Kidney (tissue), 14 donors: ENCODE results near the gene OR10K1. TPM values are rescaled to one million over a fixed set of nuclear protein-coding genes. Genes with fewer than 3 reads are reported as not detected.

Experiments used
- DNase-seq, 5 donors: peaks; one replicate each; pipeline ENCODE4 v3.0.0-alpha.2; 2013 to 2020
- FAIRE-seq: peaks from 2 replicates; lab custom pipeline; 2012; peaks lifted over from hg19 to GRCh38; lab: Jason Lieb, UNC
- H3K27ac ChIP-seq, 2 donors: one replicate each; pipeline ENCODE4 v1.7.0; 2013; ENCODE audit warnings: low read depth in 2 of 2, low read length in 2 of 2, inconsistent platforms in 1 of 2
- H3K27me3 ChIP-seq: one replicate; pipeline ENCODE4 v1.7.1; 2013; ENCODE audit warnings: low read length, inconsistent platforms; ENCODE audit not compliant: control insufficient read depth, insufficient read depth
- H3K36me3 ChIP-seq, 3 donors: one replicate each; pipeline versions ENCODE4 v1.7.0 to v1.7.1; 2013; ENCODE audit warnings: low read length in 3 of 3, control low read depth in 1 of 3, inconsistent platforms in 1 of 3; ENCODE audit not compliant: insufficient read depth in 3 of 3, control insufficient read depth in 2 of 3
- H3K4me1 ChIP-seq, 3 donors: one replicate each; pipeline versions ENCODE4 v1.7.0 to v1.7.1; 2013; ENCODE audit warnings: low read length in 3 of 3, inconsistent platforms in 1 of 3, low read depth in 1 of 3; ENCODE audit not compliant: control insufficient read depth in 2 of 3, insufficient read depth in 2 of 3
- H3K4me3 ChIP-seq, 3 donors: one replicate each; pipeline versions ENCODE4 v1.7.0 to v1.8.1; 2013; ENCODE audit warnings: low read length in 3 of 3, control low read depth in 1 of 3, inconsistent platforms in 1 of 3
- H3K9ac ChIP-seq, 3 donors: one replicate each; pipeline versions ENCODE4 v1.7.0 to v1.7.1; 2013; ENCODE audit warnings: low read length in 3 of 3, control low read depth in 1 of 3, inconsistent platforms in 1 of 3
- H3K9me3 ChIP-seq, 3 donors: one replicate each; pipeline versions ENCODE4 v1.7.0 to v1.7.1; 2013; ENCODE audit warnings: low read length in 3 of 3, control low read depth in 1 of 3, inconsistent platforms in 1 of 3; ENCODE audit not compliant: control insufficient read depth in 2 of 3, insufficient read depth in 1 of 3
- CTCF ChIP-seq: IDR thresholded peaks from 3 replicates; pipeline ENCODE4 v1.5.1; 2012; ENCODE audit warnings: mild to moderate bottlenecking, moderate library complexity, borderline replicate concordance; ENCODE audit not compliant: insufficient read depth; ENCODE audit errors: extremely low read depth
- intact Hi-C: fragments of 100-400 bp; cut with DNase I; formaldehyde crosslinking; loops from one replicate; pipeline ENCODE4 v1.11.1; 2022
- polyA plus RNA-seq: library from polyadenylated mRNA; stranded (reverse); fragments of 350-450 nt; fragmentation: Illumina TruSeq; extraction: RNeasy Lipid Tissue Mini Kit (QIAGEN cat#74804); gene quantifications from one replicate; pipeline ENCODE4 v1.2.3, GENCODE V29; 2014; ENCODE audit warnings: low read depth, low replicate concordance; ENCODE audit not compliant: insufficient read depth
- total RNA-seq: library from RNA; stranded (reverse); fragmentation: NEBNext Ultra II Directional; extraction: Animal tissue kit (Norgen Biotek cat#: 25700); gene quantifications from one replicate; pipeline ENCODE4 v1.2.1, GENCODE V29; 2021
- donor health status: control.
- donor health status: control.
- donor health status: control.
- donor health status: control.
- donor health status: control.
- donor health status: DM: yes; HTN: yes; CAD: no.
- donor health status: Normal renal cell carcinoma (clear cell type).

The OR10K1 gene
- total and polyA plus RNA-seq, 2 donors from 2014 or later, result not detected

- no peak for TF ChIP-seq CTCF
- H3K27ac ChIP-seq, result no peak overlapping the region
- H3K9me3 ChIP-seq, result no peaks in the 10 kb centered on the region
- no peak overlapping the region for H3K9ac ChIP-seq
- DNase-seq, result peak in 2 of 5 donors; percentile 3 to 20
- no peak overlapping the region for H3K4me3 ChIP-seq
- H3K36me3 ChIP-seq, result no peaks in the 10 kb centered on the region
- no peaks in the 10 kb centered on the region for H3K27me3 ChIP-seq
- intact Hi-C loops, result no loop called here
- no peak for FAIRE-seq
- H3K4me1 ChIP-seq, result no peaks in the 10 kb centered on the region
These were observed 44.8 kb downstream of the OR10K1 start for GRCh38 chr1:158506369-158506987.

- Histone ChIP-seq H3K27me3 (no peaks in the 10 kb centered on the region), H3K4me1 (no peaks in the 10 kb centered on the region), H3K4me3 (no peak overlapping the region), H3K36me3 (no peaks in the 10 kb centered on the region), H3K9ac (no peak overlapping the region), H3K27ac (no peak overlapping the region), H3K9me3 (no peaks in the 10 kb centered on the region)
- TF ChIP-seq CTCF, result no peak
- FAIRE-seq (no peak), DNase-seq (no peak)
- intact Hi-C loops, result no loop called here
These were observed 45.9 kb downstream of the OR10K1 start for GRCh38 chr1:158507511-158507910.

GRCh38 chr1:158509471-158510156, 48.0 kb downstream of the OR10K1 start:
- Histone ChIP-seq H3K27me3 (no peaks in the 10 kb centered on the region), H3K4me3 (no peak overlapping the region), H3K36me3 (no peaks in the 10 kb centered on the region), H3K9me3 (no peaks in the 10 kb centered on the region), H3K27ac (no peak overlapping the region), H3K9ac (no peak overlapping the region), H3K4me1 (no peaks in the 10 kb centered on the region)
- DNase-seq, result peak in 2 of 5 donors; percentile 2
- intact Hi-C loops, result no loop called here
- TF ChIP-seq CTCF, result no peak
- FAIRE-seq, result no peak
